Breast epithelium (tissue), 3 donors: Measurements from ENCODE around the gene GABRB3.

Experiments used
- POLR2A ChIP-seq: fragments of 450-650 bp; IDR thresholded peaks from one replicate; pipeline ENCODE4 v1.6.1; 2016; ENCODE audit warnings: antibody characterized with exemption, mild to moderate bottlenecking, moderate library complexity
- TF ChIP-seq, protein P1 (sequence below), 3 donors: fragments of 450-650 bp; IDR thresholded peaks; one replicate each; pipeline ENCODE4 v1.5.1; 2016 to 2017; ENCODE audit warnings: antibody characterized with exemption in 3 of 3, mild to moderate bottlenecking in 3 of 3, moderate library complexity in 3 of 3

DNA sequence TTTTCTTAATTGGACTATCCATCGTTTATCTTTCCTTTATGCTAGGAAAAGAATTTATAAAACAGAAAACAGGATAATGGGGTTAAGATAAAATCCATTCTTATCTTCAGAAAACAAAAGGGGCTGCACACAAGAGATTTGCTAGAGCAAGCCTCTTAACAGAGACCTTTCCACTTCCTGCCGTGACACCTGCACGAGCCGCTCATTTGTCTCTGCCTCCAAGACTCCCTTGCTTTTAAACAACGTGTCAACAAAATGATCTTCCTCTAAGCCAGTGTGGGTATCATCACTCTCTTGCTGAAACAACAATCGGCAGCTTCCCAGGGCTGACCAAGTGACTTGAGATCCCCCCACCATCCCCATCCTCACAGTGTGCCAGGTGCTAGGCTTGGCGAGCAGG, 33.1 kb downstream of the GABRB3 start:
- no peak for TF ChIP-seq POLR2A
- TF ChIP-seq, protein P1, sequence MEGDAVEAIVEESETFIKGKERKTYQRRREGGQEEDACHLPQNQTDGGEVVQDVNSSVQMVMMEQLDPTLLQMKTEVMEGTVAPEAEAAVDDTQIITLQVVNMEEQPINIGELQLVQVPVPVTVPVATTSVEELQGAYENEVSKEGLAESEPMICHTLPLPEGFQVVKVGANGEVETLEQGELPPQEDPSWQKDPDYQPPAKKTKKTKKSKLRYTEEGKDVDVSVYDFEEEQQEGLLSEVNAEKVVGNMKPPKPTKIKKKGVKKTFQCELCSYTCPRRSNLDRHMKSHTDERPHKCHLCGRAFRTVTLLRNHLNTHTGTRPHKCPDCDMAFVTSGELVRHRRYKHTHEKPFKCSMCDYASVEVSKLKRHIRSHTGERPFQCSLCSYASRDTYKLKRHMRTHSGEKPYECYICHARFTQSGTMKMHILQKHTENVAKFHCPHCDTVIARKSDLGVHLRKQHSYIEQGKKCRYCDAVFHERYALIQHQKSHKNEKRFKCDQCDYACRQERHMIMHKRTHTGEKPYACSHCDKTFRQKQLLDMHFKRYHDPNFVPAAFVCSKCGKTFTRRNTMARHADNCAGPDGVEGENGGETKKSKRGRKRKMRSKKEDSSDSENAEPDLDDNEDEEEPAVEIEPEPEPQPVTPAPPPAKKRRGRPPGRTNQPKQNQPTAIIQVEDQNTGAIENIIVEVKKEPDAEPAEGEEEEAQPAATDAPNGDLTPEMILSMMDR (IDR thresholded peaks at IDR 0.05), result no peak
